ENCODE results near the gene INF2.

The INF2 gene

GRCh38 chr14:104689881-104690711, 678 bp downstream of the INF2 start:
- peak; percentile 63 for DNase-seq (ENCODE audit: low spot score)

DNA sequence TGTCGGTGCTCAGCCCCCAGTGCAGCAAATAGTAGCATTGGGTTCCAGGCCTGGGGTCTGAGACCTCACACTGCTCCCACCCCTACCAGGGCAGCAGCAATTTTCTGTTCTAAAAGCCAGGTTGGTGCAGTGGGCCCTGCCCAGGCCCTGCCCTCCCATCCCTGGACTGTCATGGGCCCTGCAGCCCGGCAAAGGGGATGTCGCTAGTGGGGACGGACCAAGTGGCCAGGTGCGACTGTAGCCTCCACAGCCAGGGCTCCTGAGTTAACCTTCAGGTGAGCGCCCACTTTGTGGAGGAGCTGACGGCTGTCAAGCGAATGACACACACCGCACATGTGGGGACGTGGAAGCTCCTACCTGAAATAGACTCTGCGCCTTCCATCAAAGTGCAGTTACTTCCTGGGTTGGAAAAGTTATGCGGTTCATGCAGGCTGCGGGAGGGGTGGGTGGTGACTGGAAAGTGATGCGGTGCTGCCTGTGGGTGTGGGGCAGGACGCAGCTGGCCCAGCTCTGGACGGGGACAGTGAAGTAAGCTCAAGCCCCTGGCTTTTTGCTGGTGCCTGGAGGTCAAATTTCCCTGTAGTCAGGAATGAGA, 1.5 kb downstream of the INF2 start:
- DNase-seq (ENCODE audit: low spot score) = no peak

- no peak for DNase-seq (ENCODE audit: low spot score)
These were observed 2.3 kb downstream of the INF2 start for GRCh38 chr14:104691546-104692260.

- DNase-seq (ENCODE audit: low spot score) = no peak
These were observed 3.0 kb downstream of the INF2 start for GRCh38 chr14:104692261-104692938.

GRCh38 chr14:104692939-104693315, 3.5 kb downstream of the INF2 start:
- DNase-seq (ENCODE audit: low spot score) = no peak

GRCh38 chr14:104693482-104694431, 4.3 kb downstream of the INF2 start:
- DNase-seq (ENCODE audit: low spot score) = no peak

- no peak for DNase-seq (ENCODE audit: low spot score)
These were observed 5.1 kb downstream of the INF2 start for GRCh38 chr14:104694475-104694950.

- peak; percentile 61 for DNase-seq (ENCODE audit: low spot score)
These were observed 5.7 kb downstream of the INF2 start for GRCh38 chr14:104694991-104695659.

- DNase-seq (ENCODE audit: low spot score) = no peak
These were observed 6.2 kb downstream of the INF2 start for GRCh38 chr14:104695660-104696000.

GRCh38 chr14:104696671-104697316, 7.4 kb downstream of the INF2 start:
- DNase-seq (ENCODE audit: low spot score) = no peak

DNA sequence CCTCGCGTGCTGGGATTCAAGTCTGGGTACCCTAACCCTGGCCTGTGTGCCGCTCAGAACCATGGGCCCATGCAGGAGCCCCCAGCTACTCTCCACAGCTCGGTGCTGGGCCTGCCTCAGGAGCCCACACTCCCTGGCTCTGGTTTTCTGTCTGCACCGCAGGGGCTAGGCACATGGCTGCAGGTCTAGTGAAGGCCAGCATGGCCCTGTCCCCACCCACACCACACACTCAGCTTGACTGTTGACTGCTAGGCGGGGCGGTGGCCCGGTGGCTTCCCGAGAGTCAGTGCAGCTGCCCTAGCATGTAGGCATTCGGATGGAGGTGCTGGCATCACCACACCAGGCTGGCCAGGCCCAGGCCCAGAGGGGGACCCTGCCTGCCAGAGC, 7.9 kb downstream of the INF2 start:
- no peak for DNase-seq (ENCODE audit: low spot score)

- DNase-seq (ENCODE audit: low spot score) = peak; percentile 93
These were observed 8.6 kb downstream of the INF2 start for GRCh38 chr14:104697892-104698583.

DNA sequence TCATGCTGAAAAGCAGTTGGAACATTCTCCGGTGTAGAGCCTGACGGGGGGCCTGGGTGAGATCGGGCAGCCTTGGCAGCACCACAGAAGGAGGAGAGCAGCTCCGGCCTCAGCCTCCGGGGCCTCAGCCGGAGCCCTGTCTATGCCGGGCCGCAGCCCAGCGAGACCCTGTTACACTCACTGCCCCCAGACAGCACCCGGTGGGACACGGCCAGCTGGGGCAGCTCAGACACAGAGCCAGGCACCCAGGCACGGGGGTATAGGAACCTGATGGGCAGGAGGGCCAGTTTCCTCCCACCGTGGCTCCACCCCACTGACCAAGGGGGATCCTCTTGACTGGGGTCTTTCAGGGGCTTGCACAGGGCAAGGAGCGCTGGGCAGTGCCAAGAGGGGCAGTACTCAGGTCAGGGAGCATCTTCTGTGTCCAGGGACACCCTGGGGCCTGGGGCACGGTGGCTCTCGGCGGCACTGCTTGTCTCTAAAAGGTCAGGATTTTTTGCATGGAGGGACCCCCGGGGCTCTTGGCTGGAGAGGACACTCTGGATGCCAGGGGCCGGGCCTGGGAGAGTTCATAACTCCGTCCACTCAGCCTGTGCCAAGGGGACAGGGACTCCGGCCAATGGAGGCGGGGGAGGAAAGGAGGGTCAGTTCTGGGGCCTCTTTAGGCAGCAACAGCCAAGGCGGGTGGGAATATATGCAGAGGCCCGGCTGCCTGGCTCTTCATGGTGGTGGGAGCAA, 9.4 kb downstream of the INF2 start:
- no peak for DNase-seq (ENCODE audit: low spot score)

DNA sequence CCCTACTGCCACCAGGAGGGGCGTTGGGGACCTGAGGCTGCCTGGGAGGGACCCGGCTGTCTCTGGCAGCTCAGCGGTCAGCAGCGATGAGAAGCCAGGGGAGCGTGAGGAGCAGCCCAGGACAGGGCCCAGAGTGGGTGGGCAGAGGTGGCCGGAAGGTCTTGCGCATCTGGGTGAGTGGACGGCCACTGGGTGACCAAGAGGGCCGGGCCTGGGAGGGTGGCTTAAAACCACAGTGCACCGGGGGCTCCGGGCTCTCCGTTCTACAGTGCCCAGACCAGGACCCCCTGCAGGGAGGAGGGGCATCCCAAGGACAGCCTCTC, 10.0 kb downstream of the INF2 start:
- DNase-seq (ENCODE audit: low spot score) = no peak

GRCh38 chr14:104700225-104700651, 10.8 kb downstream of the INF2 start:
- no peak for DNase-seq (ENCODE audit: low spot score)

GRCh38 chr14:104700747-104701217, 11.4 kb downstream of the INF2 start:
- DNase-seq (ENCODE audit: low spot score) = no peak

DNA sequence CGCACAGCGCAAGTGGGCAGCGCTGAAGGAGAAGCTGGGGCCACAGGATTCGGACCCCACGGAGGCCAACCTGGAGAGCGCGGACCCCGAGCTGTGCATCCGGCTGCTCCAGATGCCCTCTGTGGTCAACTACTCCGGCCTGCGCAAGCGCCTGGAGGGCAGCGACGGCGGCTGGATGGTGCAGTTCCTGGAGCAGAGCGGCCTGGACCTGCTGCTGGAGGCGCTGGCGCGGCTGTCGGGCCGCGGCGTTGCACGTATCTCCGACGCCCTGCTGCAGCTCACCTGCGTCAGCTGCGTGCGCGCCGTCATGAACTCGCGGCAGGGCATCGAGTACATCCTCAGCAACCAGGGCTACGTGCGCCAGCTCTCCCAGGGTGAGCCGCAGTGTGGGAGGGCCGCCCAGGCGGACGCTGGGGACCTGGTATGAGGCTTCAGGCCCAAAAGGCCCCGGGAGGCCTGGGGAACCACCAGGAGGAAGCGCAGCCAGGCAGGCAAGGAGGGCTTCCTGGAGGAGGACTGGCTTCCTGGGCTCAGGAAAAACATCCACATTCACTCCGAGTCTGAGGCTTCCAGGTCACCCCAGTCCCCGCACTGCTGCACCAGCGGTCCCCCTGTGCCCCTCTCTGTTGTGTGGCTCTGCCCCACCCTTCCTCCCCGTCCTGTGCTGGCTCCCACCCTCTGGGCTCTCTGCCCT, 12.1 kb downstream of the INF2 start:
- no peak for DNase-seq (ENCODE audit: low spot score)

DNA sequence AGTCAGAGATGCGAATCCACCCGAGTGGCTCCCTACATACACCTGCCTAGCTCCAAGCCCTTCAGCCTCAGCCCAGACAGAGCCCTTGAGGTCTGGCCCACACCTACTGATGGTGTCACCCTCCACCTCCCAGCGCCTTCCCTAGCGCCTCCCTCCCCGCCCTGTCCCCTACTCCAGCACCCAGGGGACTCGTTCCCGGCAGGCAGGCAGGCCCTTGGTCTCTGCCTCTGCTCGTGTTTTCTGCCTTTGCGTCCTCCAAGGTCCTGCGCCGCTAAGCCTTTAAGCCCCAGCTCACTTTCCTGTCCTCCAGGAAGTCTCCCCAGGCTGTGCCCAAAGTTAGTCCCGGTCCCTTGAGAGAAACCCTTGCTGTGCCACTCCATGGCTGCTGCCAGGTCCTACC, 12.7 kb downstream of the INF2 start:
- DNase-seq (ENCODE audit: low spot score) = no peak

All from hepatic stellate cell (primary cell).